Stimulated activated CD4-positive, alpha-beta T cell treated with anti-CD3 and anti-CD28 coated beads, Interleukin-4, amount 100 ng/mL, for 48 hours (primary cell): Measurements from ENCODE around the gene FHAD1.

ENCODE experiments used
- DNase-seq, 2 donors: peaks; one replicate each; pipeline ENCODE4 v3.0.0-alpha.2; 2020; ENCODE audit warnings: low read depth in 2 of 2

FHAD1 gene

DNA sequence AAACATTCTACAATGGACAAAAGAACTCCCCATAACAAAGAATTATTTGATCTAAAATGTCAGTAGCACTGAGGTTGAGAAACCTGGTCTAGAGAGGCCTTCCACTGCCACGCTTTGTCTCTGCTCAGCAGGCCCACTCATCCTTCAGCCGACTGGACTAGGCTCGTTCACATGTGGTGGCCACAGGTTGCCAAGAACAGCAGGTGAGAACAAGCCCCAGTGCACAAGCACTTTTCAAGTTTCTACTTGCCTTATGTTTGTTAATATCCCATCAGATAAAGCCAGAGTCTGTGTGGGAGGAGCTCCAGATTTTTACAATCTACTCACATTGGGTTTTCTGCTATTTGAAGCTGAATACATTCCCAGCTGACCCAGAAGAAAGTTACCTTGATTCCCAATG is 153.6 kb downstream of the FHAD1 start:
- no peak for DNase-seq

DNA sequence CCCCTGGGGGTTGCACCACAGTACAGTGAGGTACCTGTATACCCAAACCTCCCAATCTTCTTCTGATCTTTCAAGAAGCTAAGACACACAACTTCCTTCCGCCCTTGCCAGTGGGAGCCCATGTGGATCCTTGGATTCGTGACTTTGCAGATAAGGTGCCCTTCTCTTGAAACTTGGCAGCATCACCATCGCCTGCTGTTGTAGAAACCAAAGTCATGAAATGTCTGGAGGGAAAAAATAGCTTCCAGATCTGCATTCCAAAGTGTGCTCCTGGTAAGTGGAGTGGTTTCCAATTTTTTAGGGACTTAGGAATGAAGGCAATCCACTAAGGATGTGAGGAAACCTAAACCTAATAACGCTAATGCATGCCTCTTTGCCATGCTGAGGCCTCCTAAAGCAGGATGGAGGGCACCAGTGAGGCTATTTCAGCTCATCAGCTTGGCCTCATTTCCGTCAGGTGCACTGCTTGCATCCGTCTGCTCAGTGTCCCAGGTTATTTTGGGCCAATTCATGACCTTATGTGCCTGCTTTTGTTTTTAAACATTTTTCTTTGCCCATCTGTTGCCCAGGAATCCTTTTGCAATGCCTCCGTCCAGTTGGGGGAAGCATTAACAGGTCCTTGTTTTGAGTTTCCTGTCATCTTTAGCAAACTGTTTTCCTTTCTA is 154.5 kb downstream of the FHAD1 start:
- no peak for DNase-seq

DNA sequence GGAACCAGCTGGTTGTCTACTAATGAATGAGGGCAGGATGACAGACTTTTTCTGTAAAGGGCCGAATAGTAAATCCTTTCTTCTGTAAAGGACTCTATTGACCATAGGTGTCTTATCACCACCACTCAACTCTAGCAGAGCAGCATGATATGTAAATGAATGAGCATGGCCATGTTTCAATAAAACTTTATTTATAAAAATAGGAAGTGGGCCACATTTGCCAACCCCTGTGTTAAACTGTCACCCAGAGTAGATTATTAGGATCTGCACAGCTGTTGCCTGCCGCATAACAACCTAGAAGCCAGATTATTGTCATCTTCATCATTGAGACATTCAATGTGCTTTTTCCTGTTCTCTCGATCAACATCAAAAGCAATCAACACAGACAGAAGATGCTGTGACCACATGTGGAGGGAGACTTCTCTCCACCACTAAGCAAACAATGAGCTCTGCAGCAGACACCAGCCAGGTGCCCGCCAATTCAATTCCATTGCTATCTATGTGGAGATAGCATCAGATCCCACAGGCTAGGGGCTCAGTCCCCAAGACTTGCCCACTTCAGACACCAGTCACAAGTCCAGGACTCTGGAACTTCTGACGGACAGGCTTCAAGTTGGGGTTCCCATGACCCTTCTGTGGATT is 155.9 kb downstream of the FHAD1 start:
- DNase-seq, result no peak

DNA sequence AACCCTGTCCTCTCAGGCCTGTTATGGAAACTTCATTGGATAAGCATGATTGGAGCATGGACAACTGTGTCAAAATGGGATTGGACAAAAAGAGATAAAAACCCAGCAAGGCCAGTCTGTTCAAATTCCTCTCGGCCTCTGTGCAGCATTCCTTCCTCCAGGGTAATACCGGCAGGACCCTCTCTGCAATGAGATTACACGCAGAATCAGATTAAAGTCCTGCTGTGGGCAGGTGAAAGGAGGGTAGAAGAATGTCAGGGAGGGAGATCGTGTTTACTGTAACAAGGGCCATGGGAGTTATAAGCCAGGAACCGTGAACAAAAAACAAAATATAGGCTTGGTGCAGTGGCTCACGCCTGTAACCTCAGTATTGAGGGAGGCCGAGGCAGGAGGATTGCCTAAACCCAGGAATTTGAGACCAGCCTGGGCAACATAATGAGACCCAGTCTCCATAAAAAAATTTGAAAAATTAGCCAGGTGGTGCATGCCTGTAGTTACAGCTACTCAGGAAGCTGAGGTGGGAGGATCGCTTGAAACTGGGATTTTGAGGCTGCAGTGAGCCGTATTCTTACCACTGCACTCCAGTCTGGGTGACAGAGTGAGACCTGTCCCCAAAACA is 157.0 kb downstream of the FHAD1 start:
- no peak for DNase-seq

DNA sequence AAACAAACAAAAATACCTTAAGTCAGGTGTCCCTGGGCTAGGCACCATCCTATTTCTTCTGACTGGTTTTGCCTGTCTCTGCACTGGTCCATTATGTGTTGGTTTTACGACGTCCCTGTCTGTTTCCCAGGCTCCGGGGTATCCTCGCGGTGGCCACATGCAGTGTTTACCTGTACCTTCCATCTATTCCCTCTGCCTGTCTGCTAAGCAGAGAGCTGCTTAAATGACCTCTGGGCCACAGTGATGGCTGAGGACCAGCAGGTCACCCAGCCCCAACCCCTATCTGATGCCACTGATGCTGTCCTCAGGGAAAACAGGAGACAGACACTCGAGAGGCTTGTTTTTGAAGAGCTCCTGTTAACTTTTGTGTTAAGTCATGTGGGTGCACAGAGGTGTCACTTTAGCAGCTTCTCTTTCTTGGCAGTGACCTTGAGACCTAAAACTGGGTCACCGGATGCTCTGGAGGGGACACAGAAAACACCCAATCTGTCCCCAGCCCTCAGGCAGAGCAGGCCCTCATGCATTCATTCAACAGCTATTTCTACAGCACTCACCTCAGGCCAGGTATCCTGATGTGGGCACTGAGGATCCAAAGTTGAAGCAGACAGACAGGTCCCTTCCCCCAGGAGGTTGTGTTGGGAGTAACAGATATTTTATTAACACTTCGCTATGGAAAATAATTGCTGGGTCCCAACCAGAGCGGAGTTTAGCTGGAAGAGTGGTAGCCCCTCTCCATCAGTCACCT is 158.3 kb downstream of the FHAD1 start:
- no peak for DNase-seq

DNA sequence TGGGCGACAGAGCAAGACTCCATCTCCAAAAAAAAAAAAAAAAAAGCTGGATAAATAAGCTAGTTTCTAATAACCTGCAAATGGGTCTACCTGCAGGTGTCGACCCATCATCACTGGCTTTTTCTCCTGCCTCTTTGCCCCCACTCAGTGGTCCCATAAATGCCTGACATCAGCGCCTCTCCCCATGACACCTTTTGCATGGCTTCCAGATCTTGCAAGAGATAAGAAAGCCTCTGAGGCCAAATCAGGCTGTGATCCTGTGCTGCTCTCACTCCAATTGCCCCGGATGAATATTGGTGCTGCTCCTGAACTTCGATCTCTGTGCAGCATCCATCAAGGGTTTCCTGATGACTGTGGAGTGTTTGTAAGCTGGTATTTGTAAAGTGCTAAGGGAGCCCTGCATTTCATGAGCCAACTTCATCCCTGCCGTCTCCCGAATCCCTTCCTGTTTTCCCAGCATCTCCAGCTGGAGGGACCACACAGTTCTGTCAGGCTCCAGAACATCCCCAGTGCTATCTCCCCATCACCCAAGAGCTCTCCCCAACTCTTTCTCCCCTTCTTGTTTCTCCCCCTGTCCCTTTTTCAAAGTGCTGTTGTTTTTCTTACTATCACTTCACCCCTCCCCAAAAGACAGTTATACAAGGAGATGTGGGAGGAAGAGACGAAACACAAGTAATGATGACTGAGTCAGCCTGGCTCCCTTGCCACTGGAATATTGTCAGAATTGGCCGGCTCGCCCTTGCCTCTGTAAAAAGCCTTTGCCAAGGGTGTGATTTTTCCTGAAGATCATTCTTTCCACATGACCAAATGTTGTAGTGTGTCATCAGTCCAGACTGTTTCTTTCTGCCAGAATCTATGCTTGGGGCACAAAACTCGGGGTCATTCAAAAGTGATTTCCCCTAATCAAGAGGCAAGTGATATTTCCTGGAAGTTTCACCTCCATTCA is 159.9 kb downstream of the FHAD1 start:
- DNase-seq, result no peak

DNA sequence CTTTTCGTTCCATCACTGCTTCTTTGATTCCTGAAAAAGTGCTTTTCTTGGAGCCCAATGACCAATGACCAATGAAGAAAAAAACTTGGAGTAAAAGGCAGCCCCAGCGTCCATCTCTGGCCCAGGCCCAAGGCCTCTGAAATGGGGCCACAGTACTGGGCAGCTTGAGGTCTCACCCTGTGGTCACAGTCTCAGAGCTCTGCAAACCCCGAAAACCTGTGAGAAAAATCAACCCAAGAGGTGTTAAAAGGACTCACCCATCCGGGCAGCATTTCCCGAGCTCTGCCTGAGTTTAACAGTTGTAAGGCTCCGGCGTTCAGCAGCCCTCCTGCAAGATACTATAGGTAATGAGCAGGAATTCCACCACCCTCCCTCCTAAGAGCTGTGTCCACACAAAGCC is 160.6 kb downstream of the FHAD1 start:
- no peak for DNase-seq

DNA sequence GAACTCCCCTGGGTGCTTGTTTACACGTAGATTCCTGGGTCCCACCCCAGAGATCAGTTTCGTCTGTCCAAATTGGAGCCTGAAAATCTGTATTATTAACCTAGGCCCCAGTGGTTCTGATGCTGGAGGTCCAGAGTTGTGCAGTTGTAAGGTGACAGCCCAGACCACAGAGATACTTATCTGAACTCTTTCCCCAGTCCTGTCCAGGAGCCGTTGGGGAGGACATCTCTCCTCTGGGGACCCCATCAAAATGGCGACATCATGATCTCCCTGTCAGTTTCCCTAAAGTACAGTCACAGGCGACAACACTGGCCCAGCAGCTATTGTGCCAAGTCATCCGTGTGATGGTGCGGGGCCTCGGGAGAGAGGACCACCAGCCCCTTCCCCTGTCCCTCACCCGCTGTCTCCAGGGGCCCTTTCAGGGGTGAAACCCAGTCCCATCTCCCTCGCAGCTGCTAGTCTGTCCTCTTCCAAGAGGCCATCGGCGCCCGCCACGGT is 161.9 kb downstream of the FHAD1 start:
- DNase-seq, result no peak

DNA sequence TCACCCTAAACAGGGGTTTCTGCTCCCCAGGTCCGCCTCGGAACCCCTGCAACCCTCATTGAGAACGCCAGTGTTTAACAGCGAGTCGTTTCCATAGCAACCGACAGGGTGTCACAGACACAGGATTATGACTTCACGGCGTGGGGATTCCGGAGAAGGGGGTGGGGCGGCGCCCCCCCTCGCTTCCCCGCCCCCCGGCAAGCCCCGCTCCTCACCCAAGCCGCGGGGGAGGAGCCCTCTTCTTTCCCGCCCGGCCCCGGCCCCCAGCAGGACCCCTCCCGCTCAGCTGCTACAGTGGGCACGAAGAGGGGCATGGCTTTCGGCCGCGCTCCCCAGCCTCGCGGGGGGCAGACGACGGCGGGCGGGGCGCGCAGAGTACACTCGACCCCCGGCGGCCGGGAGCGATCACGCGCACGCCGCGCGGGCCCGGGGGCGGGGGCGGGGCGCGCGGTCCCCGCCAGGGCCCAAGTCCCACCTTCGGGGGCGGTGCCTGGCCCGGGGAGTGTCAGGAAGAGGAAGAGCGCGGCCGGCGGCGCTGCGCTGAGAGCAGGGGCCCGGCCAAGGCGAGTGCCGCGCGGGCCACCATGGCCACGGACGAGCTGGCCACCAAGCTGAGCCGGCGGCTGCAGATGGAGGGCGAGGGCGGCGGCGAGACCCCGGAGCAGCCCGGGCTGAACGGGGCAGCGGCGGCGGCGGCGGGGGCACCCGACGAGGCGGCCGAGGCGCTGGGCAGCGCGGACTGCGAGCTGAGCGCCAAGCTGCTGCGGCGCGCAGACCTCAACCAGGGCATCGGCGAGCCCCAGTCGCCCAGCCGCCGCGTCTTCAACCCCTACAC is 162.6 kb downstream of the FHAD1 start, which contains the start of gene EFHD2:
Gene EFHD2, plus strand, starts transcription at position 501 of the 835 bp plus-strand sequence. Its CDS starts 84 bp downstream, at position 585.
- DNase-seq, result peak; percentile 73 to 86

DNA sequence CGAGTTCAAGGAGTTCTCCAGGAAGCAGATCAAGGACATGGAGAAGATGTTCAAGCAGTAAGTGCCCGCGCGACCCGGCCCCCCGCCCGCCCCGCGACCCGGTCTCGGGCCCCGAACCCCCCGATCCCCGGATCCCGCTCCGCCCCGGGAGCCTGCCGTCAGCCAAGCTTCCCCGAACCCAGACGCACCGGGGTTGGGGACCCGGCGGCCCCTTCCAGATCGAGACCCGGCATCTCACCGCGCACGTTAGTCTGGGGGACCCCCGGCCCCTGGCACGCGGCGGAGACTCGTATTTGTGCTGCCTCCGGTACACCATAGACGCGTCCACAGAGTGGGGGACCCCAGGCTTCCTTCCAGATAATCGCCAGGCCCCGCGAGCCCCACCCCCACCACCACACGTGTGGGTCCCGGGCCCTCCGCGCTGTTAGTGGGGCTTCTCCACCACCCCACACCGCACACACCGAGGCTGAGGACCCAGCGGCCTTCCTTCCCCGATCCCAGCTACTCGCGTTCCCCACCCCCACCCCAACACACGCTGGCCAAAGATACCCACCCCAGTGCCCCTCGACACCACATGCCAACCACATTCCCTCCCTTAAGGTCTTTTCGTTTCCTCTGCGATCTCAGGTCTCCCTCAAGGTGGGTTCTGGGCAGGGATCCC is 163.3 kb downstream of the FHAD1 start:
- DNase-seq, result no peak

DNA sequence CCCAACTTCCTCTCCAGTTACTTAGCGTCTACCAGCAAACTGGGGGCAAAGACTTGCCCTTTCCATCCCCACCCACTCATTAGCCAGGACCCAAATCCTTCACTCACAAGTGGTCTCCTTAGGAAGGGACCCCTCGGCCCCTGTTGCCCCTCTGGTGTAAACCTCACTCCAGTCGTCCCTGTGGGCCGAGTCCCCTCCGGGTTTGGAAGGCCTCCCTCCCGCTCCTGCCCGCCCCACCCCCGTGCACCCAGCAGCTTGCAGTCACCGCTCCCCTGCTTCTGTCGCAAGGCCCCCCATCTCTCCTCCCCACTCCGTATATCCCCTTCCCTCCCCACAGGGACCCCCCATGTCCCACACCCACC is 163.8 kb downstream of the FHAD1 start:
- no peak for DNase-seq

DNA sequence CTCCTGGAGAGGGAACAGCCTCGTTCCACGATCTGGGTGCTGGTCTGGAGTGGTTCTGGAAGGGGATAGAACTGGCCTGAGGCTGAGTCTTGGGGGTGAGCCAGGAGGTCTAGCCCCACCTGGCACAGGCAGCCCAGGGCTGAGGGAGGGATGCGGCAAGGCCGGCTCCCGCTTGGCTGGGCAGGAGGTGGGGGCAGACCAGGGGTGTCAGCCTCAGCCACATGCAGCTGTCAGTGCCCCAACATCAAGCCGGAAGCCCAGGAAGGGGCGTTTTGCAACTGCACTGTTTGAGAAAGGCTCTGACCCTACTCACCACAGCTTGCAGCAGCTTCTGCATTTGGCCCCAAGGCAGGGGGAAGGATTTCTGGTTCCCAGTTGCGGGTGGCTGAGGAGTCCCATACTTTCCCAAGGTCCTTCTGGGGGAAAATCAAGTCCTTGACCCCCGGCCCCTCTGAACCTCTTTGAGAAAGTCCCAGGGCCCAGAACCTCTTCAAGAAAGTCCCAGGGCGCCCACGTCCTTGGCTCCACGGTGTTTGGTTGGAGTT is 164.6 kb downstream of the FHAD1 start:
- no peak for DNase-seq

DNA sequence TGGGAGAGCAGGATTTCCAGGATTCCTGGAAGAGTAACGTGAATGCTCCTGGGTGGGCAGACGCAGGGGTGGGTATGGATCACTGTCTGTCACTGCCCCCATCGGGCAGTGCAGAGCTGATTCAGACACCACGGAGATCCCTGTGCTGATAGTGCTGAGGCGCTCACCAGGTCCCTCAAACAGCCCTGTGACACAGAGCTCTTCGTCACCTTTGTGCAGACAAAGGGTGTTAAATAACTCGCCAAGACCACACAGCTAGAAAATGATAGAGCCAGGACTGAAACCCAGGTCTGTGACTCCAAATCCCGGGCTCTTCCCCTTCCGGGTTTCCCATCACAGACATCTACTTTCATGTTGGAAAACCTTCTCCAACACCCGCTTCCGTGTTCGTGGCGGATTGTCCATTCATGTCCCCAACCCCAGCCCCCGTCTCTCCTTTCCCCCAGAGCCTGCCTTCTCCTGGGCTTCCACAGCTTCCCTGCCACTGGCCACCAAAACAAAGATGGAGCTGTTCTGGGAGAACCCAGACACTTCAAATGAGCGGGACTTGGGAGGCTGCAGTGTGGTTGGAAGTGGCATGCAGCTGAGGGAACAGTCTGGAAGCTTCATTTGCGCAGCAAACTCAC is 165.3 kb downstream of the FHAD1 start:
- DNase-seq, result peak; percentile 38 to 41

DNA sequence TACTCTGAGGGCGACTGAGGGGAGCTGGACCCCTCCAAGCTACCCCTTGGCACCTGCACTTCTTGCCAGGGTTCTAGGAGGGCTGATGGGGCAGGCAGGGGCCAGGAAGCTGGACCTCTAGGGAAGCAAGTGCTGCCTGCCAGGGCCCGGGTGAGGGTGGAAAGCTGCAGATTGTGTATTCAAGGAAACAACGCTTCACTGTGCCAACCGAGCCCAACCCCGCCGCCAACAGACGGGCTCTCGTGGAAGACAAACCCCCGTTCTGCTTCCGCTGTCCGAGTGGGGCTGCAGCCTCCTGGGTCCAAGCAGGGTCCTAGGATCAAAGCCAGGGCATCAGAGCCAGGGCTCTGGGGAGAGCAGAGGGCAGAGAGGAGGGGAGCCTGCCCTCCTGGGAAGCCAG is 165.8 kb downstream of the FHAD1 start:
- no peak for DNase-seq

DNA sequence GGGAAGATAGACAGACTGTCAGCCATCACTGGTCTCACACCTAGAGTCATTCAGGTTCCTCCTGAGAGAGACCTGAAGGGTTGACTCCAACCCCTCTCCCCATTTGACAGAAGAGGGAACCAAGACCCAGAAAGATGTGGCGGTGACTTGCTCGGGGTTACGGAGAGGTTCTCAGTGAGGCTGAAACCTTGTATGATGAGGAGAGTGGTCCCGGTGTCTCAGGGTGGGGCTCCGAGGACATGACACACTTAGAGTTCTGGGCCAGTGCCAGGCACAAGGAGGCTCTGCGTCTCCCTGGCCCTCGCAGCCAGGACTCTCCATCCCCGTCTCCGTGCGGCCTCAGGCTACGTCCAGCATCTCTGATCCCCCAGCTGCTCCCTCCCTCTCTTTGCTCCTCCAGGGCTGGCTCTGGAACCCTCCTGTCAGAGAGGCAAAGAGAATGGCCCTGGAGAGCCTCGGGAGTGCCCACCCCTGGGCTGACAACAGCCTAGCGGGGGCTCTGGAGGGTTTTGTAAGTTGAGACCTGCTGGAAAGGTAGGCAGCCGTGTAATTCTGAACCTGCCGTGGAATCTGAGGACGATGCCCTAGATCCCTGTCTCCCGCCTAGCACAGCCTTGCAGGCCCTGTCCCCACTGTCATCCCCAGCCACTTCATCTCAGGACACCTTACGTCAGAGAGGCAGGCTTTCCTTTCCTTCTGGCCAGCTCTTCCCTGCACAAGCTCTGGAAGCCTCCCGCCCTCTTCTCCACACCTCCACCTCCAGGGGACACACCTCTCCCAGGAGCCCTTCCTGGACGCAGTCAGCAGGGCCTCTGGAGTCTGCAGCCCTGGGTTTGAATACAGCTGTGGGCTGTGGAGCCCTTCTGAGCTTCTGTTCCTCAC is 166.8 kb downstream of the FHAD1 start:
- DNase-seq, result no peak

DNA sequence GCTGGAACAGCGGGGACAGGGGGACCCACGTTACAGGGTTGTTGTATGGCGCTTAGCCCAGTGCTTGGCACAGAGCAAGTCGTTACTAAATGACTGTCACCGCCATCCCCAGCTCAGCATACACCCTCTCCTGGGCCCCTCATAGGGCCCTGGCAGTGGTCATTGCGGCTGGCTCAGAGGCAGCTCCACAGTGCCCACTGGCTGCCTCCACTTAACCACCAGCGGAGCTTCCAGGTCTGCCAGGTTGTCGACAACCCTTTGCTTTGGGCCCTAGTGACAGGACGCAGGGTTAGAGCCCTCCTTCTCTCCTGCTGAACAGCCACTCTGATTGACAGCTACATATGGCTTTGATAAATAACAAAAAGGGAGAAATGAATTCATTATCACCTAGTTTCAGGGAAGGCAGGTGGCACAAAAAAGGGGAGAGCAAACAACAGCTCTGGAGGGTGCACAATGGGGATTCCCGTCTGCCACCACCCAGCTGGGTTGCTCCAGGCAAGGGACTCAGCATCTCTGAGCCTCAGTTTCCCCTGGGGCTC is 167.5 kb downstream of the FHAD1 start:
- DNase-seq, result no peak

DNA sequence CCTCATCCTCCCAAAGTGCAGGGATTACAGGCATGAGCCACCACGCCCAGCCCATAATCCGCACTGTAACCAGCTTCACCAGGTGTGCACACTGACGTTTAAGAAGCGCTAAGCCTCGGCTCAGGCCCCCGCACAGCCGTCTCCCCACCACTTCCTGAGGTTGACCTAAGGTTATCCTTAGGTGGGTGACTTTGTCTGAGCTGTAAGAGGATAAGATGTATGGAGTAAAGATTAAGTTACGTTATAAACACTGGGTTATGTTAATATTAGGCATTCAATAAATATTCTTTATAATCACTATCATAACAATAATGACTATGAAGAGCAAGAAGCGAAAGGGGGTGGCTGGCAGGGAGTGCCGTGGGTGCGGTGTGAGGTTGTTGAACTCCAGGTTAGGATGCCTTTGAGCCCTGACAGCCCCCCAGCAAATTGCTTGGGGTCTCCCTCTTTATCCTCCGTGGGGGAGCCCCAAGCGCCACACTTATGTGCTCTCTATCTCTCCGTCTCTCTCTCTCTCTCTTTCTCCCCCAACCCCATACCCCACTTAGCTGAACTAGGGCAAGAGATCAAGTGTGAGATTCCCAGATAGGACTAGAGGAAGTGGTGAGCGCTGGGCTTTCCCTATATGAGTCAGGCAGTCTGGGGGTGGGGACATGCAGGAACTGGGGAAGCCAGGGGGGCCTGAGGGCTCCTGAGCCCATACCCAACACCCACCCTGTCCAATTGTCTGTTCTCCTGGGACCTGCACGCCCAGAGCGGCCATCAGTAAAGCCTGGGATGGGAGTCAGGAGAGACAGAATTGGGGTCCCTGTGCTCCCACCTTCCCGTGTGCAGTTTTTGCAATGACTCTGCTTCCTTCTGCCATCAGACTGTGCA is 170.3 kb downstream of the FHAD1 start:
- peak in 1 of 2 donors; percentile 45 for DNase-seq
